WTC11 (cell line): ENCODE data around the gene NLRP3. TPM values are rescaled to one million over a fixed set of nuclear protein-coding genes. Genes with fewer than 3 reads are reported as not detected.

ENCODE experiments used
- ATAC-seq: fragments of 200-7000 bp; cut with Tn5 transposase; 2 replicates; pipeline ENCODE4 v1.10.0; 2021; ENCODE audit warnings: mild to moderate bottlenecking, moderate library complexity
- CTCF ChIA-PET: fragments of 300-600 bp; sonication (Branson Sonifier 250); formaldehyde crosslinking; loops from one replicate; lab custom pipeline; 2021; ENCODE audit warnings: antibody characterized with exemption; lab: Charles Lee
- POLR2A ChIA-PET: fragments of 350-600 bp; sonication (Branson Sonifier 250); formaldehyde crosslinking; loops from one replicate; lab custom pipeline; 2021; ENCODE audit warnings: antibody characterized with exemption; lab: Charles Lee
- DNase-seq: peaks from one replicate; pipeline ENCODE4 v3.0.0; 2021; ENCODE audit warnings: low spot score
- H3K27ac Mint-ChIP-seq: 2 replicates; pipeline ENCODE4 v1.8.0; 2021; ENCODE audit warnings: mixed read lengths
- H3K27me3 Mint-ChIP-seq: 2 replicates; pipeline ENCODE4 v1.8.0; 2021; ENCODE audit warnings: low read depth, mild to moderate bottlenecking, moderate library complexity, mixed read lengths
- H3K36me3 Mint-ChIP-seq: 2 replicates; pipeline ENCODE4 v1.8.0; 2021; ENCODE audit warnings: mixed read lengths
- H3K4me1 Mint-ChIP-seq: 2 replicates; pipeline ENCODE4 v1.8.0; 2022; ENCODE audit warnings: mixed read lengths
- H3K4me3 Mint-ChIP-seq: 2 replicates; pipeline ENCODE4 v1.8.0; 2021; ENCODE audit warnings: mild to moderate bottlenecking, moderate library complexity, mixed read lengths
- H3K9me3 Mint-ChIP-seq: 2 replicates; pipeline ENCODE4 v1.8.0; 2021; ENCODE audit warnings: mixed read lengths
- ARID4B ChIP-seq: sonication (generic); formaldehyde crosslinking; IDR thresholded peaks from 2 replicates; pipeline ENCODE4 v1.8.0; 2023; ENCODE audit warnings: missing genetic modification reagents, mild to moderate bottlenecking, borderline replicate concordance
- ATF1 ChIP-seq: sonication (generic); formaldehyde crosslinking; IDR thresholded peaks from 2 replicates; pipeline ENCODE4 v1.8.1; 2023; ENCODE audit warnings: mild to moderate bottlenecking, moderate library complexity, missing genetic modification reagents
- E2F4 ChIP-seq: sonication (generic); formaldehyde crosslinking; IDR thresholded peaks from 2 replicates; pipeline ENCODE4 v1.8.1; 2022; ENCODE audit warnings: low read depth, mild to moderate bottlenecking, moderate library complexity, missing genetic modification reagents, borderline replicate concordance
- ETV6 ChIP-seq: sonication (generic); formaldehyde crosslinking; IDR thresholded peaks from 2 replicates; pipeline ENCODE4 v1.8.1; 2022; ENCODE audit warnings: mild to moderate bottlenecking, missing genetic modification reagents
- FOXJ3 ChIP-seq: sonication (generic); formaldehyde crosslinking; IDR thresholded peaks from 2 replicates; pipeline ENCODE4 v1.9.0; 2021; ENCODE audit warnings: missing genetic modification reagents, mild to moderate bottlenecking, borderline replicate concordance
- GTF2I ChIP-seq: fragments of 250-450 bp; sonication (Bioruptor Pico); conservative IDR thresholded peaks from 2 replicates; pipeline ENCODE4 v1.4.0; 2021; ENCODE audit warnings: mild to moderate bottlenecking
- JAZF1 ChIP-seq: fragments of 250-450 bp; sonication (Bioruptor Pico); IDR thresholded peaks from 2 replicates; pipeline ENCODE4 v1.9.0; 2021; ENCODE audit warnings: moderate library complexity, mild to moderate bottlenecking, inconsistent platforms
- NR3C1 ChIP-seq: sonication (generic); formaldehyde crosslinking; conservative IDR thresholded peaks from 2 replicates; pipeline ENCODE4 v1.8.1; 2023; ENCODE audit warnings: low read depth, mild to moderate bottlenecking, missing genetic modification reagents
- SMAD4 ChIP-seq: sonication (generic); formaldehyde crosslinking; IDR thresholded peaks from 2 replicates; pipeline ENCODE4 v1.8.0; 2022; ENCODE audit warnings: mild to moderate bottlenecking, missing genetic modification reagents
- ZNF281 ChIP-seq: sonication (generic); formaldehyde crosslinking; IDR thresholded peaks from 2 replicates; pipeline ENCODE4 v1.8.0; 2023; ENCODE audit warnings: mild to moderate bottlenecking, missing genetic modification reagents
- ZNF317 ChIP-seq: sonication (generic); formaldehyde crosslinking; IDR thresholded peaks from 2 replicates; pipeline ENCODE4 v1.8.1; 2023; ENCODE audit warnings: low read depth, mild to moderate bottlenecking, moderate library complexity, missing genetic modification reagents, borderline replicate concordance
- total RNA-seq: library from RNA; stranded (reverse); gene quantifications from 3 replicates; pipeline ENCODE4 v1.2.3, GENCODE V29; 2021
- TF ChIP-seq, protein P1 (sequence below): fragments of 250-450 bp; sonication (Bioruptor Pico); conservative IDR thresholded peaks from 2 replicates; pipeline ENCODE4 v1.9.0; 2021; ENCODE audit warnings: mild to moderate bottlenecking
- TF ChIP-seq, protein P2 (sequence below): sonication (generic); formaldehyde crosslinking; IDR thresholded peaks from 2 replicates; pipeline ENCODE4 v1.8.0; 2023; ENCODE audit warnings: missing genetic modification reagents
- TF ChIP-seq, protein P3 (sequence below): sonication (generic); formaldehyde crosslinking; conservative IDR thresholded peaks from 2 replicates; pipeline ENCODE4 v1.8.1; 2022; ENCODE audit warnings: mild to moderate bottlenecking, missing genetic modification reagents

The NLRP3 gene
- total RNA-seq, 1 experiment from 2014 or later = 0.11 TPM

- no peak for TF ChIP-seq ZNF281 (CRISPR knock-in tag)
- TF ChIP-seq, protein P1, sequence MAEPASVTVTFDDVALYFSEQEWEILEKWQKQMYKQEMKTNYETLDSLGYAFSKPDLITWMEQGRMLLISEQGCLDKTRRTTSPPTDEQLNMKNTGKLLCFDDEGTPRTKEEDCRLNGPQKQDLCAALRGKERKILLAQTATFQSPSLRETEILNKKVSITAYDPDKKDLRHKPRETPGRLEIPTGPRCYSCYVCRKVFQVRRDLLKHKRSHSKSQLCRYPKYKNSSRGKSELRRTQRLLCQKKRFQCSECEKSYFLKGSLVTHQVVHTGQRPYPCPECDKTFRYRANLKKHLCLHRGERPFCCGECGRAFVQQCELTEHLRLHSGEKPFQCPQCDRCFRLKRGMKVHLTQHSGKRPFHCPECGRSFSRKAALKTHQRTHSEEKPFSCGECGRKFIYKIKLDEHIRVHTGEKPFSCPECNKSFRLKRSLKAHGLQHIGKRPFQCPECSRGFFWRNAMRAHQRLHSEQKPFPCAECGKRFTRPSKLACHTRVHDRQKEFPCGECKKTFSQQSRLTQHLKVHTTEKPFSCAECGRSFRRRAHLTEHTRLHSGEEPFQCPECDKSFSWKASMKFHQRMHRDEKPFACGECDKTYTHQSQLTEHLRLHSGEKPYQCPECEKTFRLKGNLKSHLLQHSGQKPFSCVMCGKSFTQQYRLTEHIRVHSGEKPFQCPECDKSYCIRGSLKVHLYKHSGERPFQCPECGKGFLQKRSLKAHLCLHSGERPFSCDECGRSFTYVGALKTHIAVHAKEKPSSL = no peak
- TF ChIP-seq ZNF317 (CRISPR knock-in tag) = no peak
- TF ChIP-seq, protein P2, sequence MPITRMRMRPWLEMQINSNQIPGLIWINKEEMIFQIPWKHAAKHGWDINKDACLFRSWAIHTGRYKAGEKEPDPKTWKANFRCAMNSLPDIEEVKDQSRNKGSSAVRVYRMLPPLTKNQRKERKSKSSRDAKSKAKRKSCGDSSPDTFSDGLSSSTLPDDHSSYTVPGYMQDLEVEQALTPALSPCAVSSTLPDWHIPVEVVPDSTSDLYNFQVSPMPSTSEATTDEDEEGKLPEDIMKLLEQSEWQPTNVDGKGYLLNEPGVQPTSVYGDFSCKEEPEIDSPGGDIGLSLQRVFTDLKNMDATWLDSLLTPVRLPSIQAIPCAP (CRISPR knock-in tag) = no peak
- no peak for TF ChIP-seq FOXJ3 (CRISPR knock-in tag)
Observed at GRCh38 chr1:247409869-247410544, 6.0 kb upstream of the NLRP3 start (continued).

DNA sequence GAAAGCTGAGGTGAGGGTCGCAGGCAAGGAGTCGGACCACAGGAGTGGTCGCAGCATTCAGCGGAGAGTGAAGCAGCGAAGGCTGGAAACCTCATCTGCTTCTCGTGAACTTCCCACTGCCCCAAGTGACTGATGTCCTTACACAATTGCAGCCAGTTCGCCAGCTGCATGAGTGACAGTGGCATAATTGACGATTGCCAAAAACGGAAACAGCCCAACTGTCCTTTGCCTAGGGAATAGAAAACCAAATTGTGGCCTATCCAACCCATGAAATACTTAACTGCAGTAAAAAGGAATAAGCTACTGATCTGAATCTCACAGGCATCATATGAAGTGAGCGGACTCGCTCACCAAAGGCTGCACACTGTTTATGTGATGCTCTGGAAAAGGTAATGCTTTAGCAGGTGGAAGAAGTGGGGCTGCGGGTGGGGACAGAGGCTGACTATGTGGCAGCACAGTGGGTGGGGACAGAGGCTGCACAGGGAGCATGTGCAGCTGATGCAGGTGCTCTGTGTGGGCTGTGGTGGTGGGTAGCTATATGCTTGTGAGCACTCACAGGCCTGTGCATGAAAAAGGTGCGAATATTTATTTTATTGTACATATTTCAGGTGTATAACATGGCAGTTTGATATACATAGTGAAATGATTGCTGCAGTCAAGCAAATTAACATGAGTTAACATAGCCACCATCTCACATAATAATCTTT, 4.2 kb upstream of the NLRP3 start:
- H3K27ac Mint-ChIP-seq = no peak overlapping the region
- no peak overlapping the region for H3K4me3 Mint-ChIP-seq
- no peak for DNase-seq
- ATAC-seq = no peak
- TF ChIP-seq ETV6 (CRISPR knock-in tag) = no peak
- no peak for TF ChIP-seq ARID4B (CRISPR knock-in tag)
- TF ChIP-seq, protein P3, sequence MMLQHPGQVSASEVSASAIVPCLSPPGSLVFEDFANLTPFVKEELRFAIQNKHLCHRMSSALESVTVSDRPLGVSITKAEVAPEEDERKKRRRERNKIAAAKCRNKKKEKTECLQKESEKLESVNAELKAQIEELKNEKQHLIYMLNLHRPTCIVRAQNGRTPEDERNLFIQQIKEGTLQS (CRISPR knock-in tag) = no peak
- no peak for TF ChIP-seq NR3C1 (CRISPR knock-in tag)
- no peak for TF ChIP-seq E2F4 (CRISPR knock-in tag)
- TF ChIP-seq GTF2I = no peak
- TF ChIP-seq SMAD4 = no peak
- TF ChIP-seq ATF1 (CRISPR knock-in tag) = no peak
- no peak for TF ChIP-seq JAZF1 (CRISPR knock-in tag)
- H3K27me3 Mint-ChIP-seq = no peaks in the 10 kb centered on the region
- no peaks in the 10 kb centered on the region for H3K4me1 Mint-ChIP-seq
- H3K36me3 Mint-ChIP-seq = no peaks in the 10 kb centered on the region
- CTCF ChIA-PET = no interaction called here
- POLR2A ChIA-PET = interaction anchor here (0.6 kb wide), 1 partner anchor 215 kb away, joined by 3 read pairs; no protein-coding TSS in a partner anchor
- H3K9me3 Mint-ChIP-seq = no peaks in the 10 kb centered on the region
